Upper lobe of left lung (tissue), 4 donors: ENCODE measurements around the gene CDHR4.

ENCODE experiments used
- POLR2A ChIP-seq, 4 donors: fragments of 450-650 bp; IDR thresholded peaks; one replicate each; pipeline ENCODE4 v1.5.1; 2016 to 2017; ENCODE audit warnings: antibody characterized with exemption in 4 of 4, mild to moderate bottlenecking in 2 of 4
- POLR2AphosphoS5 ChIP-seq, 2 donors: sonication (generic); formaldehyde crosslinking; IDR thresholded peaks; one replicate each; pipeline ENCODE4 v1.5.1; 2017; ENCODE audit warnings: antibody characterized with exemption in 2 of 2
- TF ChIP-seq, protein P1 (sequence below), 6 experiments: fragments of 450-650 bp in 4 of 6; fragments of 200-600 bp in 2 of 6; sonication (generic) in 2 of 6; IDR thresholded peaks; one replicate each; pipeline ENCODE4 v1.5.1; 2016 to 2019; ENCODE audit warnings: antibody characterized with exemption in 6 of 6

DNA sequence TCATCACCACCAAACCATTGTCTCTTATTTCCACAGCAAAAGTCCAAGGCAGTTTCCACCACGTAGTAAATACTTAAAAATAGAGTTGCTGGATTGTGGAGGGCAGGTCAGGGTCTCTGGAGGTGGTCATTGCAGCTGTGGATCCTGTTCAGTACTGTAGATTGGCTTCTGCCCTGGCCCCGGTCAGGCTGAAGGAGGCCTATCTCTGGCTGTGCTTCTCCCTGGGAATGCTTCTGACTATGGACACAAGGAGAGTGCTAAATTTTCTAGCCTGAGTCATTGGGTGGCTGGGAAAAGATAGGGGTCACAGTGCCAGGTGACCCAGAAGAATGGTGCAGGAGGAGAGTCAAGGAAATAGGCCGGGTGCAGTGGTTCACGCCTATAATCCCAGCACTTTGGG lies 49.6 kb downstream of the CDHR4 start:
- TF ChIP-seq, protein P1, sequence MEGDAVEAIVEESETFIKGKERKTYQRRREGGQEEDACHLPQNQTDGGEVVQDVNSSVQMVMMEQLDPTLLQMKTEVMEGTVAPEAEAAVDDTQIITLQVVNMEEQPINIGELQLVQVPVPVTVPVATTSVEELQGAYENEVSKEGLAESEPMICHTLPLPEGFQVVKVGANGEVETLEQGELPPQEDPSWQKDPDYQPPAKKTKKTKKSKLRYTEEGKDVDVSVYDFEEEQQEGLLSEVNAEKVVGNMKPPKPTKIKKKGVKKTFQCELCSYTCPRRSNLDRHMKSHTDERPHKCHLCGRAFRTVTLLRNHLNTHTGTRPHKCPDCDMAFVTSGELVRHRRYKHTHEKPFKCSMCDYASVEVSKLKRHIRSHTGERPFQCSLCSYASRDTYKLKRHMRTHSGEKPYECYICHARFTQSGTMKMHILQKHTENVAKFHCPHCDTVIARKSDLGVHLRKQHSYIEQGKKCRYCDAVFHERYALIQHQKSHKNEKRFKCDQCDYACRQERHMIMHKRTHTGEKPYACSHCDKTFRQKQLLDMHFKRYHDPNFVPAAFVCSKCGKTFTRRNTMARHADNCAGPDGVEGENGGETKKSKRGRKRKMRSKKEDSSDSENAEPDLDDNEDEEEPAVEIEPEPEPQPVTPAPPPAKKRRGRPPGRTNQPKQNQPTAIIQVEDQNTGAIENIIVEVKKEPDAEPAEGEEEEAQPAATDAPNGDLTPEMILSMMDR (IDR thresholded peaks at IDR 0.05) = no peak
- no peak for TF ChIP-seq POLR2A (IDR thresholded peaks at IDR 0.05)
- TF ChIP-seq POLR2AphosphoS5 (IDR thresholded peaks at IDR 0.05) = no peak
